ENCODE data around the gene UGT1A5.

Gene UGT1A5

DNA sequence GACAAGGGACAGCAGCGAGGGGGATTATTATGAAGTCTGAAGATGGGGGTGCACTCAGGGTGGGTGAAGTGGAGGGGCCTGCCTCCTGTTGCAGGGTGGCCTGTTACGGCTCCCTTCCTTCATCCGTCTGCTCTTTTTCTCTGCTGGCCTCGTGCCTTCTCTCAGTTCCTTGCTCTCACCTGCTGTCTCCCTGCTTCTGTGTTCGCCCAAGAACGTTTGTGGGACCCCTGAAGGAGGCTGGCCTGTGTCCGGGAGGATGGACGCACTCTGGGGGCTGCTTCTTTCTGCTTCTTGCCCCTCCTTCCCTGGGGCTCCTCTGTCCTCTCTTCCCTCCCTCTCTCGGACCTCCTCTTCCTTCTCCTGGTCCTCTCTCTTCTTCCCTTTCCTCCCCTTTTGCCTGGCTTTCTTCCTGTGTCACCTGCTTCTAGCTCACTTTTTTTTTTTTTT, 79.2 kb downstream of the UGT1A5 start:
- DNase-seq: no peak

DNA sequence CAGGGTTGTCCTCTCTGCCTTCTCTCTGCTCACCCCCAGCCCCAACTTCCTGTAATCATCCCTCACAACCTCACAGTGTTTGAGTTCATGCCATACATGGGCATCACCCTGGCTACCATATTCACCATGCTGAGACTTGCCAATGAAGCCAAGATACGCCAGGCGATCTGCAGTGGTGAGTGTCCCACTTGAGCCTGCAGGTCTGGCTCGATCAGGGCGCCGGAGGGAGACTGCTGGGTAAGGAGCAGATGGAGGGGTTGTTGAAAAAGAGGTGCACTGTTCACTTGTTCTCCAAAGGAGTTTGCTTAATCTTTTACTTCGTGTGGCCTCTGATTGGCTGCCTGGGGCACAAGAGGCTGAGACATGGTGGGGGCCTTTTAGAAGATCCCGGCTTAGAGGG, 80.0 kb downstream of the UGT1A5 start:
- DNase-seq: no peak

DNA sequence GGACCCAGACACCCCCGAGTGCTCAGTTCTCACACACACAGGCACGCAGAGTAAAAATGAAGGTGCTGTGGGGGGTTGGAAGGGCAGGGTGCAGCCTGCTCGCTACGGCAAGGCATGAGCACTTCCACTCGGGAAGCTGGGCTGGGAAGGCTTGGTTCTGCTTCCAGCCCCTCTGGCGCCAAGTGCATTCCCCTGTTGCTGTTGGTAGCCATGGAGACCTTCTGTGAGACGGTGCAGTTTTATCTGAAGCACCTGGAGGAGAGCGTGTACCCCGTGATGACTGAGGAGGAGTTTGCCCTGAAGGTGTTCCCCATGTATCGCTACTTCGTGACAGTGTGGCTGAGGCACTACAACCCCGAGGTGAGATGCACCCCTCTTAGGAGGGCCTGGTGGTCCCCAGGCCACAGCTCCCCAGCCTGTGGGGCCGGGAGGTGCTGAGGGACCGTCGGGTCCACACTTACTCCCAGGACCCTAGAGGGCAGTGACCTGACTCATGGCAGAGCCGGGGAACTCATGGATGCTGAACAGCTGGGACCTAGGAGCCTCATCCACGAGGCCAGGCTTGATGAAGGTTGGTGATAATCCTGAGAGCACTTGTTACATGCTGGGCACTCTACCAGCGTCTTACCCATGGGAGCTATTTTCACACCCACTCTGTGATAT, 80.9 kb downstream of the UGT1A5 start:
- no peak for DNase-seq

DNA sequence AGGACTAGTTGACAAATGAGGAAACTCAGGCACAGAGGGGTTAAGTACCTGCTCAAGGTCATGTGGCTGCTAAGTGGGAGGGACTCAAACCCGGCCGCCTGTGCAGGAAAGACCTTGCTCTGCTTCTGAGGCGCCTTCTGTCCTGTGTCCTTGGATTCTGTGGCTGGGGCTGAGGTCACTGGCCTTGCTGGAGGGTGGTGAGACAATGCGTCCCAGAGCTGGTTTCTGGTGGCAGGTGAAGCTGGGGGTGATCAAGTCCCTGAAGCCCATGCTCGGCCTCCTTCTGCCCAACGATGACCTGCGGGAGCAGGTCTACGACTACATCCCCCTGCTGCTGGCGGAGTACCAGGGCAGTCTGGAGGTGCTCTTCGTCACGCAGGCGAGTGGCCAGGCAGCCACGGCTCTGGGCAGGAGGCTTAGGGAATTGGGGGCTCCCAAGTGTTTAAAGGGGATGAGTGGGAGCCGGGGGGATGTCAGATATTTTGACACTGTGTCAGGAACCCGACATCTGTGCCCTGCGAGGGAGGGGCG, 81.5 kb downstream of the UGT1A5 start:
- DNase-seq: no peak

DNA sequence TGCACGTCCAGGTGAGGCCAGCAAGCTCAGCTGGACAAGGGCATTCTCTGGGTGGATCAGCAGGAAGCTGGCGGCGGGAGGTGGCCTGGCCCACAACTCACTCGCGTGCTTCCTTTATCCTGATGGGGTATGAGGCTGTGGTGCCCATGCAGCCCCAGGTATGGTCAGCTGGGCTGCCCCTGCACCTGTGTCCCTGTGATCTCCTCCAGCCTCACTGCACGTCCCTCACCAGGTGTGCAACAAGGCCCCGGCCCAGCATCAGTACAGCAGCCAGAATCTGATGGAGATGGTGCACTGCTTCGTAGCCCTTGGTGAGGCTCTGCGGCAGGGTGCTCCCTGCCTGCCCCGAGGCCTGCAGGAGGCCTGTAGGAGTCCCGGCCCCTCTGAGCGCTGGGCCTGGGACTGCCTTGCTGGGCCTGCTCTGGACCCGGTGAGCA, 83.0 kb downstream of the UGT1A5 start:
- no peak for DNase-seq

DNA sequence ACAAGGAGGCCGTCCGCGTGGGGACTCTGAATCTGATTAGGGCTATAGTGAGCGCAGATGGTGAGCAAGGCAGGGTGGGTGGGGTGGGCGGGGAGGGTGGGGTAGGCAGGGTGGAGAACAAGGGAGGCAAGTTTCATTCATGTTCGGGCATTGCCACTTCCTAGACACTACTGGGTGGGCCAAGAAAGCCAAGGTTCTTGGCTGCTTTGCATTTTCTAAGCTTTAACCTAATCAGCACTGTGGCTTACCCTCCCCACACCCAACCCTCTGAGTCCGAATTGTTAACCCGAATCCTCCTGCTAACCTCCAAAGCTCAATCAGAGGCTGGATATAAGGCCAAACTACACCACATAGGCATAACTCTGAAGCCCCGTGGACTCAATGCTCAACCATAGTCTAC, 83.5 kb downstream of the UGT1A5 start:
- DNase-seq: no peak

DNA sequence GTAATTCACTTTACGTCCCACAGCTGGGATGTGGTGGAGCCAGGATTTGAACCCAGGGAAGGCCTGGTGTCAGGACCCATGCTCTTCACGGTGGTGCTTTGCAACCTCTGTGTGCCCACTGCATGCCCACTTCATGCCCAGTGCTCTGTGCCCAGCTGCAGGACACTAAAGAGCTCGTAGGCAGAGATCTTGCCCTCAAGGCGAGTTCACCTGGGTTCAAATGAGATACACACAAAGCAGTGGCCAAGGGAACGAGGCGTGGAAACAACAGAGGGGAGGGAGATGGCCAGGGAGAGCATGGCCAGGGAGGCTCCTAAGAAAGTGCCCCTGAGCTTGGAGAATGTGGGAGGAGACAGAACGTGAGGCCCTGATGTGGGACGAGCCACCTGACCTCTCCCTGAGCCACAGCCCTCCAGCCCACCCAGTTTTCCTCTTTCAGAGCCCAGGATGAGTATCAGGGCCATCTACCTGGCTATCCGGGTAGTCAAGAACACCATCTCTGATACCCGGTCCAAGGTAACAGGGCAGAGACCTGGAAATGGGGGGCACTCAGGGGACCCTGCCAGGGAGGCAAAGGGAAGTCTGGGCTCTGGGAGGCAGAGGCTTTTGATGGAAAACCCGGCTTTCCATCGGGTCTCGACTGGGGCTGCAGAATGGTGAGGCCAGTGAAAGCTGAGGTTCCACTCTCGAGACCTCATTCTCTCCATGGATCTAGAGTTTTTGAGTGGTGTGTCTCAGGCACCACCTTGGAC, 85.8 kb downstream of the UGT1A5 start:
- no peak for DNase-seq

DNA sequence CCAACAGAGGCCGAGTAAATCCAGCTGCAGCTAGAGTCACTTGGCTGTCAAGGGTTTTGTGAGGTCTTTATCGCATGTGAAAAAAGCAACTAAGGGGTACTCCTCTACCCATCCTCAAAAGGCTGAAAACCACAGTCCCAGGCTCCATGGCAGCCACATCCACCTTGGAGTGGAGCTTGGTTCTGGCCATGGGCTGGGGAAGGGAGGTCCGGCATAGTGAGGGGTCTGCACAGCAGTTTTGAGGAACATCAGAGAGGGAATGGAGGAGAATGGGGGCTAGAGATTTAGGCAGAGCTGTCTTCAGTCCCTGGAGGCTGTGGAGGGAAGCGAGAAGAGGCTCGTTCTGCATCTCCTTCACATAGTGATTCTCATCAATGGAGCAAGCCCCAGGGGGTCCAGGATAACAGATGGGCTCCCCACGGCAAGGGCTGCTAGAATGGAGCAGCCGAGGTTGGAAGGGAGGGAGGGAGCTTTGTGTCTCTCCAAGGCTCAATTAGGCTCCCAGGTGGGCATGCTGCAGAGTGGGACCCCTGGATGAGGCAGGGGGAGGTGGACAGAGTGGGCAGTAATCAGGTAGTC, 86.5 kb downstream of the UGT1A5 start:
- DNase-seq: no peak

DNA sequence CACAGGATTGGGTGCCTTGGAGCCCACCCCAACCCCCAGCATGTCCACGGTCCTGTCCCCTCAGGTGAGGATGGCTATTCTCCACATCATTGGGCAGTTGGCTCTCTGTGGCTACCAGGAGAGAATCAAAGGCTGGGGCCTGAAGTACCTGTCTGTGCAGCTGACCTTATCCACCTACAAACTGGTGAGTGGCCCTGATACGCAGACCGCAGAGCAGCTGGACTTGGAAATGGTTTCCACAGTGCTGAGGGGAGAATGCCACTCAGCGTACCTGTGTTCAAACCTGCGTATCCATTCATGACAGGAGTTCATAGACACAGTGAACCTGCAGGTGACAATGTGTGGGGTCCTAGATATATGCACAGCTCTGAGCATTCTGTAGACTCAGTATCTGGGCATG, 87.0 kb downstream of the UGT1A5 start:
- DNase-seq: no peak

DNA sequence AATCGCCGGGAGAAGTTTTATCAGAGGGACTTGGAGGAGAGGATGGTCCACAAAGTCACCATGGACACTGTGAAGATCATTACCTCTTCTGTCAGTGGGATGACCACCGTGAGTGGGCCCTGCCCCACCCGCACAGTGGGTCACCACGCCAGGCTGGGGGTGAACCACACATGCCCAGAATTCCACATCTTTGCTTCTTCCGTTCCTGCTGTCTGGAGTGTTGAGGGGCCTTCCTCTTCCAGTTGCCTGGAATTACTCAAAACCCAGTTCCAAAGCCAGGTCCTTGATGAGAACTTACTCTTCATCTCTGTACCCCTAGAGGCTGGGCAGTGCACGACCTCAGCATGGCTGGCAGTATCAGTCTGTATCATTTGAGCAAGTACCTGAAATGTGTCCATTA, 87.5 kb downstream of the UGT1A5 start:
- no peak for DNase-seq

DNA sequence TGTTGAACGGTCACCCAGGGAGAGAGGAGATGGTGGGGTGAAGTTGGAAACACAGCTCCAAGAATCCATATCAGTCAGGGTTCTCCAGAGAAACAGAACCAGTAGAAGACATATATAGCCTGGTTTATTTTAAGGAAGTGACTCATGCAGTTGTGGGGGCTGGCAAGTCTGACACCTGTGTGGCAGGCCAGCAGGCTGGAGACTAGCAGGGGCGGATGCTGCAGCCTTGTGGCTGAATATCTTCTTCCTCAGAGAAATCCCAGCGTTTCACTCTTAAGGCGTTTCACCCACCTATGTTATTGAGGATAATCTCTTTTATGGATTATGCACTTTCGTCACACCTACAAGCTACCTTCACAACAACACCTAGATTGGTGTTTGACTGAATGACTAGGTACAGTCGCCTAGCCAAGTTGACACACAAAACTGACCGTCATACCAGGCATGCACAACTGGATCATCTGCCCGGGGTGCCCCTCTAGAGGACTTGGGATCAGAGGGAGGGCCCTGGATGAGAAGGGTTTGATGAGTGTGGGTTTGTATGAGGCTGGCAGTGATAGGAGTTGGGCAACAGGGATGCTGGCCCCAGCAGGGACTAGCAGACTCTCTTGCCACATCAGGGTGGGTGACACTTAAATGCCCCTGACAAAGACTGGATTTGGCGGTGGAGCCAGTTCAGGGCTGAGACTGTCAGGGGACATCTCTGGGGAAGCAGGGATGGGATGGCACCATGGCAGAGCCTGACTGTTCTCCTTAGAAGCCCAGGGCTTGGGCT, 88.8 kb downstream of the UGT1A5 start:
- no peak for DNase-seq

DNA sequence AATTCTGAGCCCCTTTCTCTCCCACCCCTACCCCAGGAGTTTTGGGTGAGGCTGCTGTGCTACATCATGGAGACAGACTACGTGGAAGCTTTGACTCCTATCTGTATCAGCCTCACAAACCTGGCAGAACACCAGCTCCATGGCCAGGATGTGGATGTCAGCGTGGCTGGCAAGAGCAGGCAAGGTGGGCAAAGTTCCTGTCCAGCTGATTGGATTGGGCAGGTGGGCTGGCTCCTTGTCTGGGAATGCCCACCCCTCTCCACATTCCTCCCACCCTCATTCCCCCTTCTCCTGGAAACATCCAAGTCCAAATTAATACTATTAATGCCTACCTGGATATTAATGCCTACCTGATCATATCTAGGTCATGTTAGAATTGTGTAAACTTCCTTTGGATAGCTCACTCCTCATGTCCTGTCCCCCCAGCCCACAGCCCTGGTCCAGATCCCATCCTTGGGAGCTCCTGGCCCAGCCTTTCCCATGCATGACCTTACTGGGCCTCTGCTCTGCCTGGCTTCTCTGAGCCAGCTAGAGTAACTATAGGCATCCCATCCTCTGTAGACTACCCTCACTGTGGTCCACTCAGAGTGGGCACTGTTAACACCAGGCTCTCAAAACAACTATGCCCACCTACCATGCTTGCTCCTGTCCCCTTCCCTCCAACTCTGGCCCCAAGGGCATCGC, 89.6 kb downstream of the UGT1A5 start:
- no peak for DNase-seq

DNA sequence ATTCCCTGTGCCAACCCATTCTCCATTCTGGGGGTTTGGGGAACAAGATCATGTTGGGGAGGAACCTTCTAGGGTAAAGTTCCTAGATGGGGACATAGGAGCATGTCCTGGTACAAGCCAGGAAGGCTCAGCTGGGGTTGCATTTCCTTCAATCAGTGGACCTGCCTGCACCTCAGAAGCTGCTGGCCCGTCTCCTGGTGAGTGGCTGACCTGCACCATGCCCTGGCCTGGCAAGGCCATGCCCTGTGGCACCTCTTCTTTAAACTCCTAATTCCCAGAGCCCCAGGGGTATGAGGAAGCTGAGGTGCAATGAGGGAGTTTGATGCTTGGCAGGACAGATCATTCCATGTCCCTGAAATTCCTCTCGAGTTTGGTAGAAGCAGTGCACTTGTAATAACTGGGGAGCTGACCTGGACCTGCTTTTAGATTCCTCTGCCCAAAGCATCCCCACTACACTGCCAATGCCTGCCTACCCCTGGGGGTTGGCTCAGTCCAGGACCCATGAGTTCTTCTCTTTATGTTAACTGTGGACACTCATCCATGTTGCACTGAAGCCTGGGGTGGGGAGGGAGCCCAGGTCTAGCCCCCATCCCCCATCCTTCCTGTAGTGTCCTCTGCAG, 90.7 kb downstream of the UGT1A5 start:
- no peak for DNase-seq

DNA sequence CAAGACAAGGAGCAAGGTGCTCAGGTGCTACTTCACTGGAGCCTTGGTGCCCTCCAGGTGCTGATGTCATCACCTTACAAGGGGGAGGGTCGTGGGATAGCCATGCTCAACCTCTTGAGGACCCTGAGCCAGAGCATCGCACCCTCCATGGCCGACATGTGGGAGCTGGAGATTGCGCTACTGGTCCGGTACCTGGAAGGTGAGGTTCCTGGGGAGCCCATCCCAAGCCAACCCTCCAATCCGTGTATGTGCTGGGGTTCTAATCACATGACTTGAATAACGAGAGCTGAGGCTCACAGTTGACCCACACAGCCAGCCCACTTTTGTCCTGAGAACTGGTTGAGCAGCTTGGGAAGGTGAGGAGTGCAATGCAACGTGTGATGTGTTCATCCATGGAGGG, 91.3 kb downstream of the UGT1A5 start:
- no peak for DNase-seq

DNA sequence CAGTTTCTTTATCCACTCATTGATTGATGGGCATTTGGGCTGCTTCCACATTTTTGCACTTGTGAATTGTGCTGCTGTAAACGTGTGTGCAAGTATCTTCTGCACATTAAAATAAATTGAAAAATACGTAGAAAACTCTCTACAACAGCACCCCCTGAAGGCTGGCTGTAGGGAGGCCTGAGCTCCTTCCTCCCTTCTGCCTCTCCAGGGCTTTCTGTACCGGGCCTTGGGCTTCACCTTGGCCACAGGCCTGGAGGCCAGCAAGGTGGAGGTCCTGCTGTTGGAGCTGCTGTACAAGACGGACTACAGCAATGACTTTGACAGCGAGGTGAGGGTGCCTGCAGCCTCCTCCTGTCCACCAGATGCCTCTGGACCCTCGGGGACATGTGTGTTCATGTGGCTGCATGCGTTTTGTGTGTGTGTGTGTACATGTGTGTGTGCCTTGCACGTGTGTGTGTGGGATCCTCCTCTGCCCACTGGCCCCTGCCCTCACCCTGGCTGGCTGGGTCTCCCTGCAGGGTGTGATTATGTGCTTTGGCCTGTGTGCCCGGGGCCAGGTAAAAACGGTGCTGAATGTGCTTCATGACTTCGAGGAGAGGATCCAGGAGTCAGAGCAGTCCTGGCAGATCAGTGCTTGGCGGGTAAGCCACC, 94.6 kb downstream of the UGT1A5 start:
- no peak for DNase-seq

DNA sequence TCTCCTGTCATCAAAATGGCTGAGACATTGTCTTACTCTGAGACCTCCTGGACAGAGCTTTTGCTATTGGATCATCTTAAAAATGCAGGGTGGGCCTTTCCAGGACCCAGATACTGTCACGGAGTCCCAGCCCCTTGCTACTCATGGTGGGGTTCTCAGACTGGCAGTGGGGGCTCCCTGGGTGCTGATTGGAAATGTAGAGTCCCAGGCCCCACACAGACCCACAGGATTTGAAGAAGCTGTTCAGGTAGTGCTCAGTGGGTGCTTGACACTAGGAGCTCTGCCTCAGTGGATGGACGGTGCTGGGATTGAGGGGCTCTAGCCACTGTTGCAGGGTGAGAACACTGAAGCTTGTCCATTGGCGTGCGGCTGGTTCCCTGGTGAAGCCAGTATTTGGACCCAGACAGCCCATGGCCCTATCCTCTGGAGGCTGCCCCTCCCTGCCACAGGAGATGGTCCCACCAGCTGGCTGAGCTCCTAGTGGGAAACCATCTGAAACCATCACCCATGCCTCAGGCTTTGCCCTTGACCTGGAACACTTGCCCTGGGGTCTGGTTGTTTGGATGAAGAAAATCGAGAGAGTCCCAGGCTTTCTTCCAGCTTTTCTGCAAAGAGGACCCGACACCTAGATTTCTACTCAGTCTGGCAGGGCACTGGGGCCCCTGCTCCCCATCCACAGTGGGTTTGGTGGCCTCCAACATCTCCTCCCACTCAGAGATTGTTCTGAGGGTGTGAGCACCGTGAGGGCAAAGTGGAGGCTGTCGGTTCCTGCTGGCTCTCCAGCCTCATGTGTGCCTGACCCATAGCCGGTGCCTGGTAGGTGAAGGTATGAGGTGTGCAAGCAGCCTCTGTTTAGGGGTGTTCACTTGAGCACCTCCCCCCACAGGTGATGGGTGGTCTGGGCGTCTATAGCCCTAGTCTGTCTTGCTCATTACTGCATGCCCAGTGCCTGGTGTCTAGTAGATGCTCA, 95.5 kb downstream of the UGT1A5 start:
- DNase-seq: no peak

DNA sequence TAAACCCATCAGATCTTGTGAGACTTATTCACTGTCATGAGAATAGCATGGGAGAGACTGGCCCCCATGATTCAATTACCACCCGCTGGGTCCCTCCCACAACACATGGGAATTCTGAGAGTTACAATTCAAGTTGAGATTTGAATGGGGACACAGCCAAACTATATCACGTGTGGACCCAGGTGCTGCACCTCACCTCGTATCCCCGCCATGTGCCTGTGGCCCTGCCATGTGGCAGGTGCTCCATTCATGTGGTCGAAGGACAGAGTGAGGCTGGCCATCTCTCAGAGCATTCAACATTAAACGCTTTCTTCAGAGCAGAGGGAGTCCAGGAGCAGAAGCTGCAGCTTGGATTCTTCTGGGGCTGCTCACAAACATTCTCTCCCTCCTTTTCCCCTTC, 97.7 kb downstream of the UGT1A5 start:
- DNase-seq: no peak

DNA sequence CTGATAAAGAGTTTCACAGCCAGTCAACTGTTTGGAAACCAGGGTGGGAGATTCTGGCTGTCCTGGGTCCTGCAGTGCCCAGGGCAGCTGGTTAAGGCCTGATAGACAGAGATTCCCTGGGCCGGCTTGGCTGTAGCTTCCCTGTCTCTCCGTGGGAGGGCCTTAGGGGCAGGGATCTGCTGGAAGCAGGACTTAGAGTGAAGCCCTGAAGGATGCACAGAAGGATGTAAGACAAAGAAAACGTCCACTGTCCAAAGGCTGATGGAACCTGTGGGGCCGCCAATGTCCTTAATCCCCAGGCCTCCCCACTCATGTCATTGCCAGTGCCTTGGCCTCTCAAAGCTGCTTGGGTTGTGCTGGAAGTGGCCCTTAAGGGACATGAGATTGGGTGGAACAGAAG, 98.4 kb downstream of the UGT1A5 start:
- DNase-seq: no peak

DNA sequence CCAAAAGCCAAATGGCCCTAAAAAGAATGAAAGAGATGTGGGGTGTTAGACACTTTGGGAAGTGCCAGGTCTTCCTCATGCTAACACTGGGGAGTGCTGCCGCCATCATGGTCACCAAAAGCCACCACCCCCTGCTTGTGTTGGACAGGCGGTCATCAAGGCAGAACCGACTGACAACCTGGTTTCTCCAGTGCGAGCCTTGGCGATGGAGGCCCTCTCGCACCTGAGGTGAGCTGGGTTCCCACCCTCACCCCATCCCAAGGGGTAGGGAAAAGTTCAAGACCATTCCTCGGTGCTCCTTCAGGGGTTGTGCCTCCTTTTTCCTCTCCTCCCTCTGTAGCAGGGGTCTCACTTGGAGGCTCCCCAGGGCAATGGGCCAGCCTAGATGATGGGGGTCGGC, 99.0 kb downstream of the UGT1A5 start:
- DNase-seq: no peak
